ENCODE results near the gene RBM42. TPM values are rescaled to one million over a fixed set of nuclear protein-coding genes. Genes with fewer than 3 reads are reported as not detected.

The RBM42 gene
- total and polyA plus RNA-seq, 11 donors, result 47.4 to 89.2 (median 58.8) TPM

DNA sequence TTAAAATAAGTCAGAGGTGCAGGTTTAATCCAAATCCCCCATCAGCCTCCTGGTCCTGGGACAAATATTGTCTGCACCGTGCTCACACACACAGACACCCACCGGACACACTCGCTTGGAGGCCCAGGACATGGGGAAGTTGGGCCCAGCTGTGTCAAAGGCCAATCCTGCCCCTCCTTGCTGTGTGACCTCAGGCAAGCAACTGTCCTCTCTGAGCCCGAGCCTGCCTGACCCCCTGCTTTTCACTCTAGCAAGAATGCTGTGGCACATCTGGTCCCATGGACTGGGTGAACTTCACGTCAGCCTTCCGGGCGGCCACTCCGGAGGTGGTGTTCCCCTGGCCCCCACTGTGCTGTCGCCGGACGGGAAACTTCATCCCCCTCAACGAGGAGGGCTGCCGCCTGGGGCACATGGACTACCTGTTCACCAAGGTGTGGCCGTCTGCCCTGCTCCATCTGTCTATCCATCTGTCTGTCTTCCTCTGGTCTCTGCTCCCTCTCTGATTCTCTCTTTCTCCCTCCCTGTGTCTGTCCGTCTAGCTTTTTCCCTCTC, 46.8 kb downstream of the RBM42 start:
- no peak for TF ChIP-seq CTCF (IDR thresholded peaks at IDR 0.05)
- no peak for TF ChIP-seq POLR2A (IDR thresholded peaks at IDR 0.05)
- intact Hi-C loops (cut with DNase I), result no loop called here
- Histone ChIP-seq H3K4me1 (peaks cover 0 to 8% (median 0%) of the 10 kb centered on the region in 12 donors), H3K9me3 (no peaks in the 10 kb centered on the region), H3K27ac (no peak overlapping the region), H3K27me3 (peaks cover 5 to 62% (median 31%) of the 10 kb centered on the region in 9 donors), H3K4me3 (no peak overlapping the region), H3K36me3 (no peaks in the 10 kb centered on the region)
- DNase-seq (no peak), ATAC-seq (no peak)
- 73 to 83% (median 79%) methylated on average over 15 of the region's 15 CpGs for WGBS, 4 donors

Other genes with a start within 250 kb of the RBM42 start
- 1 to 10 TPM in 2 of 9 donors, under 1 TPM in 6, not detected in 1; 0.12 to 3.4 (median 0.40) TPM for gene FFAR2, start 180.8 kb upstream of the RBM42 start, total RNA-seq
- under 1 TPM in 1 of 2 donors, not detected in 1; 0.15 TPM for gene FFAR2, start 180.8 kb upstream of the RBM42 start, polyA plus RNA-seq
- gene KRTDAP, start 138.6 kb upstream of the RBM42 start, total RNA-seq, result not detected
- not detected for gene KRTDAP, start 138.6 kb upstream of the RBM42 start, polyA plus RNA-seq
- 10 to 100 TPM in 7 of 9 donors, 1 to 10 TPM in 2; 7.8 to 26.9 (median 12.1) TPM for gene DMKN, start 115.4 kb upstream of the RBM42 start, total RNA-seq
- 10 to 100 TPM; 18.2 to 38.8 TPM for gene DMKN, start 115.4 kb upstream of the RBM42 start, polyA plus RNA-seq
- gene SBSN, start 100.7 kb upstream of the RBM42 start, total RNA-seq, result not detected
- not detected for gene SBSN, start 100.7 kb upstream of the RBM42 start, polyA plus RNA-seq
- gene GAPDHS, start 95.6 kb upstream of the RBM42 start, total RNA-seq, result not detected
- gene GAPDHS, start 95.6 kb upstream of the RBM42 start, polyA plus RNA-seq, result not detected
- 100 to 1,000 TPM in 3 of 9 donors, 10 to 100 TPM in 6; 68.9 to 121 (median 81.6) TPM for gene TMEM147, start 83.4 kb upstream of the RBM42 start, total RNA-seq
- 100 to 1,000 TPM; 103 to 191 TPM for gene TMEM147, start 83.4 kb upstream of the RBM42 start, polyA plus RNA-seq
- gene ATP4A, start 65.4 kb upstream of the RBM42 start, total RNA-seq, result not detected
- not detected for gene ATP4A, start 65.4 kb upstream of the RBM42 start, polyA plus RNA-seq
- not detected for gene PMIS2, start 42.9 kb upstream of the RBM42 start, total RNA-seq
- gene PMIS2, start 42.9 kb upstream of the RBM42 start, polyA plus RNA-seq, result not detected
- 1 to 10 TPM; 1.9 to 9.0 (median 3.9) TPM for gene HAUS5, start 16.3 kb upstream of the RBM42 start, total RNA-seq
- 1 to 10 TPM; 3.8 to 4.9 TPM for gene HAUS5, start 16.3 kb upstream of the RBM42 start, polyA plus RNA-seq
- 1 to 10 TPM in 1 of 9 donors, under 1 TPM in 6, not detected in 2; 0.23 to 1.6 (median 0.62) TPM for gene ETV2, start 12.7 kb downstream of the RBM42 start, total RNA-seq
- gene ETV2, start 12.7 kb downstream of the RBM42 start, polyA plus RNA-seq, result 1 to 10 TPM in 1 of 2 donors, under 1 TPM in 1; 0.46 to 1.3 TPM
- gene COX6B1, start 19.3 kb downstream of the RBM42 start, total RNA-seq, result 1,000 to 10,000 TPM in 8 of 9 donors, 100 to 1,000 TPM in 1; 944 to 3,219 (median 1,334) TPM
- gene COX6B1, start 19.3 kb downstream of the RBM42 start, polyA plus RNA-seq, result 1,000 to 10,000 TPM; 1,378 to 4,659 TPM
- gene UPK1A, start 37.5 kb downstream of the RBM42 start, total RNA-seq, result not detected
- gene UPK1A, start 37.5 kb downstream of the RBM42 start, polyA plus RNA-seq, result not detected
- under 1 TPM in 1 of 9 donors, not detected in 8; 0.24 TPM for gene ZBTB32, start 75.5 kb downstream of the RBM42 start, total RNA-seq
- not detected for gene ZBTB32, start 75.5 kb downstream of the RBM42 start, polyA plus RNA-seq
- gene KMT2B, start 89.0 kb downstream of the RBM42 start, total RNA-seq, result 10 to 100 TPM; 11.3 to 24.5 (median 15.7) TPM
- gene KMT2B, start 89.0 kb downstream of the RBM42 start, polyA plus RNA-seq, result 10 to 100 TPM; 13.9 to 15.8 TPM
- gene IGFLR1, start 113.4 kb downstream of the RBM42 start, total RNA-seq, result 10 to 100 TPM in 1 of 9 donors, 1 to 10 TPM in 7, under 1 TPM in 1; 0.74 to 25.2 (median 3.6) TPM
- gene IGFLR1, start 113.4 kb downstream of the RBM42 start, polyA plus RNA-seq, result 10 to 100 TPM in 1 of 2 donors, 1 to 10 TPM in 1; 3.4 to 10.8 TPM
- 10 to 100 TPM; 14.3 to 32.8 (median 20.9) TPM for gene U2AF1L4, start 116.4 kb downstream of the RBM42 start, total RNA-seq
- gene U2AF1L4, start 116.4 kb downstream of the RBM42 start, polyA plus RNA-seq, result 10 to 100 TPM in 1 of 2 donors, 1 to 10 TPM in 1; 7.2 to 27.1 TPM
- gene PSENEN, start 116.6 kb downstream of the RBM42 start, total RNA-seq, result 10 to 100 TPM; 25.2 to 69.0 (median 40.9) TPM
- gene PSENEN, start 116.6 kb downstream of the RBM42 start, polyA plus RNA-seq, result 10 to 100 TPM; 52.6 to 95.1 TPM
- 10 to 100 TPM in 3 of 9 donors, 1 to 10 TPM in 6; 3.7 to 12.2 (median 7.6) TPM for gene LIN37, start 119.5 kb downstream of the RBM42 start, total RNA-seq
- gene LIN37, start 119.5 kb downstream of the RBM42 start, polyA plus RNA-seq, result 10 to 100 TPM; 20.1 to 23.0 TPM
- gene HSPB6, start 128.0 kb downstream of the RBM42 start, total RNA-seq, result 1,000 to 10,000 TPM in 1 of 9 donors, 100 to 1,000 TPM in 8; 226 to 1,012 (median 652) TPM
- 100 to 1,000 TPM; 156 to 457 TPM for gene HSPB6, start 128.0 kb downstream of the RBM42 start, polyA plus RNA-seq
- 10 to 100 TPM in 4 of 9 donors, 1 to 10 TPM in 5; 1.9 to 19.7 (median 9.7) TPM for gene PROSER3, start 129.1 kb downstream of the RBM42 start, total RNA-seq
- gene PROSER3, start 129.1 kb downstream of the RBM42 start, polyA plus RNA-seq, result 10 to 100 TPM in 1 of 2 donors, 1 to 10 TPM in 1; 6.0 to 12.8 TPM
- 1 to 10 TPM in 8 of 9 donors, under 1 TPM in 1; 0.50 to 7.8 (median 5.7) TPM for gene ARHGAP33, start 146.5 kb downstream of the RBM42 start, total RNA-seq
- gene ARHGAP33, start 146.5 kb downstream of the RBM42 start, polyA plus RNA-seq, result 1 to 10 TPM; 3.2 to 3.4 TPM
- gene PRODH2, start 183.8 kb downstream of the RBM42 start, total RNA-seq, result not detected
- not detected for gene PRODH2, start 183.8 kb downstream of the RBM42 start, polyA plus RNA-seq
- 1 to 10 TPM in 1 of 9 donors, not detected in 8; 1.0 TPM for gene NPHS1, start 223.5 kb downstream of the RBM42 start, total RNA-seq
- gene NPHS1, start 223.5 kb downstream of the RBM42 start, polyA plus RNA-seq, result not detected
- under 1 TPM in 1 of 9 donors, not detected in 8; 0.77 TPM for gene KIRREL2, start 227.9 kb downstream of the RBM42 start, total RNA-seq
- not detected for gene KIRREL2, start 227.9 kb downstream of the RBM42 start, polyA plus RNA-seq
- 10 to 100 TPM in 8 of 9 donors, 1 to 10 TPM in 1; 8.9 to 44.3 (median 25.3) TPM for gene APLP1, start 239.5 kb downstream of the RBM42 start, total RNA-seq
- gene APLP1, start 239.5 kb downstream of the RBM42 start, polyA plus RNA-seq, result 10 to 100 TPM in 1 of 2 donors, 1 to 10 TPM in 1; 2.1 to 19.0 TPM